M059J (cell line): ENCODE measurements around the gene GPSM3. TPM values are rescaled to one million over a fixed set of nuclear protein-coding genes. Genes with fewer than 3 reads are reported as not detected.
"Not testable (repeated sequence)": the region's sequence is repeated elsewhere in the genome, so short reads cannot be mapped to it uniquely, and the experiment has no call there.

ENCODE experiments used
- DNase-seq: peaks from one replicate; pipeline ENCODE4 v3.0.0-alpha.2; 2012; ENCODE audit warnings: low read depth
- total RNA-seq: library from RNA; depleted of rRNA; stranded (reverse); fragments of >200 nt; shearing (Covaris generic); gene quantifications from 2 replicates; pipeline ENCODE4 v1.2.3, GENCODE V29; 2014

GPSM3 gene
- total RNA-seq, 1 experiment from 2014 or later, result 12.9 TPM

DNA sequence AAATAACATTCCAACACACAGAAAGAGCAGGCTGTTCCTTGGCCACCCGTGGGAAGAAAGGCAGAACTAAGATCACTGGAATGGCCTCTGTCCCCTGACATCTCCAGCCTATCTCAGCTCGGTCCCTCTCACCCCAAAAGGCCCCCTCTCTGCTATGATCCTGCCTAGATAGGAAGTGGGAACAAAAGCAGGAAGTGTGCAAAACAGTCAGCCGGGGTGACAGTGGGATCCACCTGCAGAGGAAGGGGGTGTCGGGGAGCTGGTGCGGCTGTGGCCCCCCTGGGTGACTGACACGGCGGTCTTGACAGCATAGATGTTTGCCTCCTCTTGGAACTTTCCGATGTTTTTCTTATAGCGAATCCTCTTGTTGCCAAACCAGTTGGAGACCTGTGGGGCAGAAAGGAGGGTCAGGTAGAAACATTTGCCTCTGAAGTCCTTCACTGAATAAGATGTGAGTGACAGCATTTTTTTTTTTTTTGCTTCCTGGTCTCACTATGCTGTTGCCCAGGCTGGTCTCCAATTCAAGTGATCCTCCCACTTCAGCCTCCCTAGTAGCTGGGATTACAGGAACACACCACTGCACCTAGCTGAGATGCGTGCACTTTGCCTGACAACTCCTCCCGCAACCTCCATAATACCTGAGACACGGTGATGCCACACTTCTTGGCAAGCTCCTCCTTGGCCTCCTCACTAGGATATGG, 5.3 kb downstream of the GPSM3 start:
- DNase-seq, result no peak

DNA sequence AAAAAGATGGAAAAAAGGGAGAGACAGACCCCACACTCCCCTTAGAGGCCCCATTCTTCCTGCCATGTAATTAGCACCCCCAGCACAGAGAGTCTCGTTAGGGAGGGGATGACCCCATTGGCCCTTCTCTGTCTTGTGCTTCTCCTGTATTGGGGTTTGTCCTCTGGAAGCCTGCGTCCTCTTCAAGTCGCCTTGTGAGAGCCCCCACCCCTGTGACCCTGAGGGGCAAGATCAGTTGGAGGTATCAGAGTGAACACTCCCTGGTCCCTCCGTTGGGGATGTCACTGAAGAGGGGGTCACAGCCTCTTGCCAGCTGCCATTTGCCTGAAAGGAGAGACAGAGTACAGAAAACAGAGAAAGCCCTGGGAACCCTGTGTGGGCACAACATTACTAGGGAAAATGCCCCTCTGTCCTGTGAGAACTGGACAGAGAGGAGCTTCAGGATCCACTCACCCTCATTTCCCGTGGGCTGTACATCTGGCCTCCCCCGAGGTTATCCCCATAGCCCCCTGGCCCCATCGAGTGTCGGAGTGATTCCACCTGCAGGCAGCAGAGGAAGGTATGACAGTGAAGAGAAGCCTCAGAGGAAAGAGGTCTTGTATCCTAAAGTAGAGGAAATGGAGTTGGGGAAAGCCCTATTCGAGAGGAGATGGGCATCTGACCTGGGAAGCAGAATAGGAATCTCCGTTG, 6.1 kb downstream of the GPSM3 start:
- DNase-seq, result not testable (repeated sequence)

DNA sequence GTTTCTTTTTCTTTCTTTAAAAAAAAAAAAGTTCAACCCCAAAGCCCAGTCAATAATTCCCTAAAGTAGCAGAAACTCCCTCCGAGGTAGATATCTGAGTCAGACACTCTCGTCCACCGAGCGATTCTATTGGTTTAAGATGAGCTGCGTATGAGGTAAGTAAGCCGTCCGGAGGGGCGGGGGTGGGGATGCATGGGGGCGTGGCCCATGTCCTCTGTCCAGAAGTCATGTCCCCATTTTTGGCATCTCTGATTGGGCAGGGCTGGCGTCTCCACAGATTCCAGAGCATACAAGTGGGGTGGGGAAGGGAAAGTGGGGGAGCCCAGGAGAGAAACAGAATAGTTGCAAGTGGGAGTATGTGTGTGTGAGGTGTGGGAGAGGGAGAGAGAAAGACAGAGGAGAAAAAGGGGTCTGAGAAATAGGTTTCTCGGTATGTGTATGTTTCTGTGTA, 6.7 kb downstream of the GPSM3 start:
- peak; percentile 81 for DNase-seq

DNA sequence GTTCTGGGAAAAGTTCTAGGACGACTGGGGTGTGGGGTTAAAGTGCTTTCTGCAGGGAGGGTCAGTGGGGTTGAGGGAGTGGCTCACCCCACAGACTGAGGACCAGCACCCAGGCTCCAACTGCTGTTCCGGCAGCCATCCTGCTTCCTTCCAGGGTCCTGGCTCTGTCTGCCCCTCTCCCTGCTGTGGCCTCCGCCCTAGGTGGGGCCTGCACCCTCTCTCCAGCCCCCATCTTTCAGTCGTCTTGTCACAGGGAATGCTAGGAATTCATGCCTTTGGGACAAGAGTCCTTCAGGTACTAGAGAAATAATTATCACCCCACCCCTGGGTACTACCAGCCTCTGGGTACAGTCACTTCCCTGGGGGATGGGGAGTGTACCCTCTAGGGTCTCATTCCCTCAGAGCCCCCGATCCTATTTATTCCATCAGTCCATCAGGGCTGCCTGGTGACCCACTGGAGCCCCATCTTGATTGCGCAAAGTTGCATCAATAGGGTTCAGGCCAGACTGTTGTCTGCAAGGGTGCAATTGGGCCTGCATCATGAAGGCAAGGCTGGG, 8.3 kb downstream of the GPSM3 start, which contains the start of gene AGER:
TSS of gene AGER (minus strand) at position 170 of the 557 bp plus-strand sequence. CDS start at position 139, 31 bp downstream.
- no peak for DNase-seq

DNA sequence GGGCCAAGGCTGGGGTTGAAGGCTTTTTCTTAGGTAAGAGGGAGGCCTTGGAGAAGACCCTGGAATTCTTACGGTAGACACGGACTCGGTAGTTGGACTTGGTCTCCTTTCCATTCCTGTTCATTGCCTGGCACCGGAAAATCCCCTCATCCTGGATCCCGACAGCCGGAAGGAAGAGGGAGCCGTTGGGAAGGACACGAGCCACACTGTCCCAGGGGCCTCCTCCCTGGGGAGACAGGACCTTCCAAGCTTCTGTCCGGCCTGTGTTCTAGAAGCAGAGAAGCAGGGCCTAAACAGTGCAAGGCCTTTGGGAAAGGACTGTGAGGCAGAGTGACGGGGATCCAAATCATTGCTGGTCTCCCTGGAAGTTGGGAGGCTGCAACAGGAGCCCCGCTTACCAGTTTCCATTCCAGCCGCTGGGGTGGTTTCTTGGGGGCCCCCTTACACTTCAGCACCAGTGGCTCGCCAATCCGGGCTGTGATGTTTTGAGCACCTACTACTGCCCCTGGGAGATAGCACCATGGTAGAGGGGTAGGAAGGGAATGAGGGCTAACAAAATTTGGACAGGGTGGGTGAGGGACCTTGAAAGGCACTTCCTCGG, 8.9 kb downstream of the GPSM3 start:
- no peak for DNase-seq

DNA sequence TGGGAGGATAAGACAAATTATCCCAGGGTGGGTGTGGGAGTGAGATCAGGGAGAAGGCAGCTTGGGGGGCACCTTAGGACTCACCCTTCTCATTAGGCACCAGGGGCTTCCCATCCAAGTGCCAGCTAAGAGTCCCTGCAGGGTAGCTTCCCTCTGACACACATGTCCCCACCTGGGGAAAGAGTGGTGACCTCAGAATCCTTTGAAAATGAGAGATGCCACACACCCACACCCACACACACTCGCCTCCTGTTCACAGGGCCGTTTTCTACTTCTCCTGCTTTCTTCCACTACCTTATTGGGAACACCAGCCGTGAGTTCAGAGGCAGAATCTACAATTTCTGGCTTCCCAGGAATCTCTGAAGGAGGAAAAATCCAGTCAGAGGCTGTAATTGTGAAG, 9.4 kb downstream of the GPSM3 start:
- no peak for DNase-seq

DNA sequence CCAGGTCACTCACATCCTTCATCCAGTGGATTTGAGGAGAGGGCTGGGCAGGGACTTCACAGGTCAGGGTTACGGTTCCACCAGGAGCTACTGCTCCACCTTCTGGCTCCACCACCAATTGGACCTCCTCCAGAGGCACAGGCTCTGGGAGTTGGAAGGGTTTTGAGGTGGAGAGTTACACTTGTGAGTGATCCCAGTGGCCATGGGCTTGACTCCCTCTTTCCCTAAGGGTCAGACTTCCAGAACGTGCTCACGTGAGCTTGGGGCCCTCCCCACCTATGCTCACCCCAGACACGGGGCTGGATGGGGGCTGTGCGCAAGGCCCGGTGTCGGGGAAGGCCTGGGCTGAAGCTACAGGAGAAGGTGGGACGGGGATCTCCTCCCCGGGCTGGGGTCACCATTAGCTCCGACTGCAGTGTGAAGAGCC, 9.9 kb downstream of the GPSM3 start:
- no peak for DNase-seq

DNA sequence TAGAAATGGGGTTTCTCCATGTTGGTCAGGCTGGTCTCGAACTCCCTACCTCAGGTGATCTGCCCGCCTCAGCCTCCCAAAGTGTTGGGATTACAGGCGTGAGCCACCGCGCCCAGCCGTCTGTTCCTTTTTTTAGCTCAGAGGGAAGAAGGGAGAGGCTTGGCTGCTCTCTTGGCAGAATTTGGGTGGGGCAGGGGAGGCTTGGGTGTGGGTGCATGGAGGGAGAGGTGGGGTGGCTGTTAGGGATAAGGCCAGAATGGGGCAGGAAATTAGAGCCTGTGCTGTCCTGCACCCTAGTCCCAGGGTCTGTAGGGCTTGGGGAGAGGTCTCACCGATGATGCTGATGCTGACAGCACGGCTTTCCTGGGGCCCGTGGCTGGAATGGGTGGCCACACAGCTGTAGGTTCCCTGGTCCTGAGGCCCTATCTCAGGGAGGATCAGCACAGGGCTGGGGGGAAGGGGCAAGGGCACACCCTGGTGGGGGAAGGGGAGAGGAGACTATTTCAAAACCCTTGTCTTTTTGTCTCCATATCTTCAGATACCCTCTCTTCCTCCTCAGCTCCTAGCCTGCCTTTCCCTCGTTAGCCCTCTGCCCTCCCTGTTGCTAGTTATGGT, 10.4 kb downstream of the GPSM3 start:
- no peak for DNase-seq

DNA sequence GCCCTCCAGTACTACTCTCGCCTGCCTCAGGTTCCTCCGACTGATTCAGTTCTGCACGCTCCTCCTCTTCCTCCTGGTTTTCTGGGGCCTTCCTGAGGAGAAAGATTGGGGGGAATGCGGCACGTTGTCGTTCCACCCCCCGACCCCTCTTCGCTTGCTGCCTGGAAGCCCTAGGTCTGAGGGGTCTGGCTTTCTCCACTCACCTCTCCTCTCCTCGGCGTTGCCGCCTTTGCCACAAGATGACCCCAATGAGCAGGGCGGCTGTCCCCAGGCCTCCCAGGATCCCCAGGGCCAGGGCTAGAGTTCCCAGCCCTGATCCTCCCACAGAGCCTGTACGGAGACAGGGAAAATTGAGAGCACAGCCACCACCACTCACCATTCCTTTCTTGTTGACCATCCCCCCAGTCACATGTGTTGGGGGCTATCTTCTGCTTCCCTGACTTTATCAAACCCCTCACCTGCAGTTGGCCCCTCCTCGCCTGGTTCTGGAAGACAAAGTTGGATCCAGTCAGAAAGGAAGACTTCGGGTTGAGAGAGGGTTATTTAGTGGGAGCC, 11.2 kb downstream of the GPSM3 start:
- no peak for DNase-seq

DNA sequence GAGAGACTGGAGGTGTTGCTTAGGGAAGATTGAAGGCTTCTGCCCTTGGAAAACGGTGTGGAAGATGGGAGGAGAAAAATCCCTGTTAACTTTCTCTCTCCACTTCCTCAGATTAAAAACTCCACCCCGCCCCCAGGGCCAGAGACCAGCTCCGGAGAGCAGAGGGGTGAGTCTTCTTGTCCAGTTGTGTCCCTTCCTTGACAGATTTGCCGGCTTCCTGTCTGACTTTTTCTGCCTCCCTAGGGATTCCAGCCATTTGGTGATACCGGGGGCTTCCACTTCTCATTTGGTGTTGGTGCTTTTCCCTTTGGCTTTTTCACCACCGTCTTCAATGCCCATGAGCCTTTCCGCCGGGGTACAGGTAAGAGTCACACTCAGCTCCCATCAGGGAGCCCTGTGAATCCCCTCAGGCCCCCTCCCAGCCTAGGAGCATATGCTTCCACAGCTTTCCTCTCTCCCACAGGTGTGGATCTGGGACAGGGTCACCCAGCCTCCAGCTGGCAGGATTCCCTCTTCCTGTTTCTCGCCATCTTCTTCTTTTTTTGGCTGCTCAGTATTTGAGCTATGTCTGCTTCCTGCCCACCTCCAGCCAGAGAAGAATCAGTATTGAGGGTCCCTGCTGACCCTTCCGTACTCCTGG, 12.6 kb downstream of the GPSM3 start:
- no peak for DNase-seq

DNA sequence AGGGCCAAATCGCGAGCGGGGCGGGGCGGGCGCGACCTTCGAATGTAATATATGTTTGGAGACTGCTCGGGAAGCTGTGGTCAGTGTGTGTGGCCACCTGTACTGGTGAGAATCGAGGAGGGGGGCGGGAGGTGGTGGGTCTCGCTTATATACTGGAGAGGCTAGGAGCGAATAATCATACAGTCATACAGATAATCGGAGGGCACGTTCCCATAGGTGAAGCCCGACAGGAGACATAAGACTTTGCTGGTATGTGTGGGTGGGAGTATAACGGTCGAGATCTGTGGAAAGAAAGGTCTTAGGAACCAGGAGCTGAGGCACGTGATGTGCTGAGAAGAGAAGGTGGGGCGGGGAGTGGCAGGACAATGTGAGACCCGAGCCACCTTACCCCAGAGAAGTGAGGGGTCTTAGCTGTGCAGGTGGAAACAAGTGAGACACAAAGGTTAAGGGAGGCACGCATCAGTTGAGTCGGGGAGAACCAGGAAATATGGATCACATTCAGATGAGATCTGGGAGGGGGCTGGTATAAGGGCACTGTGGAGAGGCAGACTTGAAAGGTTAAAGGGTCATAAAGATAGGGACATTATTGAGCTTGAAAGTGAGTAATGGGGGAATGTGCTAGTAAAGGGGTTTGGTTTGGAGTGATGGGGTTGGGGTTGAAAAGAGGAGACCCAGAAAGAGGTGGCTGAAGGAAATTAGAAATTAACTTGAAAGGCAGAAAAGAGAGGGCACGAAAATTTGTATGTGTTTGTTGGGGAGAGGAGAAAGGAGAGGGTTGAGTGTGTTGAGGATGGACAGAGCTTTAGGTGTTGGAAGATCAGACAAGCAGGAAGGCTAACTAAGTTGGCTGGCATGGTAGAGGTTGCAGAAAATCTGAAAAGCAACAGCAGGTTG, 13.6 kb downstream of the GPSM3 start:
- DNase-seq, result peak; percentile 32

DNA sequence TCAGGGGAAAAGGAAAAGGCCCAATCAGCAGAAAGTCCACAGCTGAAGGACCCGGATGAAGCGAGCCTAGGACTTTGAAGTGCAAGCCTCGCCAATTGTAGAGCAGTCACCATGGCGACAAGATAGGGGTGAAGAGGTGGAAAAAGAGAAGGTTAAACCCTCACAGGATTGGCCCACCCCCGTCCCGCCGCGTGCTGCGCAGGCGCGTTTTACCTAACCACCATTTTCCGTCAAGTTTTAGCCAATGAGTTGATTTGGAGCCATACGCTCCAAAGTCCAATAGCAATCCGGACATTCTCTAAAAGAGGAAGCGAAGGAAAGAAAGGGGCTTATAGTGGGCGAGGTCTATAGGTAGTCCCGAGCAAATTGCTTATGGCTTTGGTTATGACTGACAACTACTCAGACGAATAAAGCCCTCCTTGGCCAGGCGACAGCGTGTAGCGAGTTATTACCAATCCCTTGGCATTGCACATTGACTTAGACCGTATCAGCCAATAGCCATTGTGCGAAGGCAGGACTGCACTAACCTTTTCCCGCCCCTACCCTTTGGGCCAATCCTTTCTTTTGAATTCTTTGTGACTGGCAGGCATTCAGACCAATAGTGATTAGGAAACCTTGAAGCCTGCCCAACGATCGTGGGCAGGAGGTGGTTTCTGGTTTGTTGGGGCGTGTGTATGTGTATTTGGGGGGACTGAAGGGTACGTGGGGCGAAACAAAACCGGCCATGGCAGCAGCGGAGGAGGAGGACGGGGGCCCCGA, 14.5 kb downstream of the GPSM3 start, which contains the start of gene RNF5:
TSS of gene RNF5 (plus strand) at position 618 of the 759 bp plus-strand sequence. CDS start at position 725, 107 bp downstream.
- DNase-seq, result peak; percentile 100

DNA sequence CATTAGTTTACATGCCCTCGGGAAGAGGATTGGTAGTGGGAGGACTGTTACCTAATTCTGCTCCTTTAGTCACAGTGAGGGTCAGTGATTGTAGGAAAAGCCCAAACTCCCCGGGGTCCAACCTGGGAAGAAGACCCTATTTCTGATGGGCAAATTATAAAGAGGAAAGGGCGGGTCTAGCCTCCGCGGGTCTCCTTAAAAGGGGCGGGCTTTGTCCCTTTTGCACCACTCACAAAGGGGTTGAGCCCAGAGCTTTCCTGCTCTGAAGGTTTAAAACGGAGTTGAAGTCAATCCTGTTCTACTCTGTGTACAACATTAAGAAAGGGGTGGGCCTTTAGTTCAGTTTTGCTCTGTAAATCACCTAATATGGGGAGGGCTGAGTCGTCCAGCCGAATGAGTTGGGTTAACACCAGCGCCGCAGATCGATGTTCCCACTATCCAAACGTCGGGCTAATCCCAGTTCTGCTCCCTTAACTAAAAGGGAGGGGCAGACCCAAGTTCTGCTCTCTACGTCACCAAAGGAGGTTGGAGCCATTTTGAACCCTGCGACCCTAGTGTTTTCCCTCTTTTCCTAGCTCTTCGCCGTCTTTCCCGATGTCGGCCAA, 15.2 kb downstream of the GPSM3 start:
- no peak for DNase-seq

DNA sequence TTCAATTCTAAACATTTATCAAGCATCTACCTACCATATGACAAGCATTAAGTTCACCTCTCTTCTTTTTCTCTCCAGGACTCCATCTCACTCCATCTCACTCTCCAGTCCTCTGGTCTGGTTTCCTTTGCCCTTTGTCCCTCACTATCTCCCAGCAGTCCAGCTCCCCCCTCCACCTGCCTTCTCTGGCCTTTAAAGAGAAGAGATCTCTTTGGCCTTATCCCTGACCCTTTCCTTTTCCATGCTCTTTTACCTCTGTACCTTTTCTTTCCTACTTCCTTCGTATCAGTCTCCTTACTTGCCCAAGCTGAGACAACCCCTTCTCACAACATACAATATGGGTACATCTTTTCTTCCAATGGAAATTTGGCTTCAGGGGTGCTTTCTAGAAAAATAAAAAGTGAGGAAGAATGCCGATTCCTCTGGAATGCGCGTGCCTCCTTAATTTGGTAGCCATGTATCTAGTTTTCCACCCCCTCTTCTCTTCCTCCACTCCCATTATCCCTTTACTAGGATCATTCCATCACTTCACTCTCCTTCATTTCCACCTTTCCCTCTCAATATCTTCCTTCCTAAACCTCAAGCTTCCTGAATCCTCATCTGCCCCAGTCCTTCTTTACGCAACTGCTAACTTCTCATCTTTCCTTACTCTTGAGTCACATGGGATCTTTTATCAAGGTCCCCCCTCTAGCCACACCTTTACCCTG, 15.8 kb downstream of the GPSM3 start:
- DNase-seq, result peak; percentile 83

DNA sequence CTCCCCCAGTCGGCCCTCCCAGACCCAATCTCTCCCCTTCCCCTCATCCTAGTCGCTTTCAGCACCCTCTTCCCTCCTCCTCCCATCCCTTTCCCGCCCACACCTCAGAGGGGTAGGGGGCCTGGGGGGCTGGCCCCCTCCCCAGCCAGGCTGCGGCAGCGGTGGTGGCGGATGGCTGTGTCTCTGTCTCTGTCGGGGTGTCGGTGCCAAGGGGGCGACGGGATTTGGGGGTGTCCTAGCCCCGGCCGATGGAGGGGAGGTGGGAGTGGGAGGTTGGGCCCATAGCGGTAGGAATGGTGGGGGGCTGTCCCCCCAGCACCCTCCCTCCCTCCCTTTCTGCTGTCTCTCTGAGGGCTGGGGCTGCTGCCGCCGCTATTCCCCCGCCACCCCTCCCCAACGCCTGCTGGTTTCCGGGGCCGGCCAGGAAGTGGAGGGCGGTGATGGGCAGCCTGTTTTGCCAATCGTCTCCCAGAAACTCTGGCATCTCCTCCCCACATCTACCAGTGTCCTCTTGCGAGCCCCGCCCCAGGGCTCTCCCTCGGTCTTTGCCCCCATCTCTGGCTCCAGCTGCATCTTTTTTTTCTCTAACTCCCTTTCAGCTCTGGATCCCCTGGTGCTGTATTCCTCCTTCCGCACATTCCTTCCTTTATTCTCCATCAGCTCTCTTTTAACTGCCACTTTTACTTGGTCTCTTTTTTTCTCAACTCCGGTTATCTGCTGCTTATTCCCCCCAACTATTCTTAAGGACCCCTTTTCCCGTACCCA, 16.6 kb downstream of the GPSM3 start, which contains the start of gene AGPAT1:
TSS of gene AGPAT1 (minus strand) at position 374 of the 765 bp plus-strand sequence. CDS start 4,588 bp downstream, outside the sequence.
- DNase-seq, result peak; percentile 97

DNA sequence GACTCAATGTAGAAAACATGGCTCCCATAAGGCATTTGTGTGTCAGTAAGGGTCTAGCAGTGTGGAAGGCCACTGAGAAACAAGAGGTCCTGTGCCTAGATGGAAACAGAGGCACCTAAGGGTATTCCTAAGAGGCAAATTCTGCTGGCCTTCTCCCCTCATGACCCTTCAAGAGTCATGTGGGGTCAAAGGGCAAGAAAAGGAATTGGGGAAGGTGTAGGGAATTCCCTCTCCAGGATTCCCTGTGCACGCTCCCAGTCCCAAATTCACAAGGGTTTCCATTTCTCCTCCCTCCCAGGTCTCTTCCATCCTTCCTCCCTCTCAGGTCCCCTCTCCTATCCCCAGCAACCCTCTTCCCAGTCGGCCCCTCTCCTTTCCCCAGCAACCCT, 17.1 kb downstream of the GPSM3 start:
- DNase-seq, result no peak

DNA sequence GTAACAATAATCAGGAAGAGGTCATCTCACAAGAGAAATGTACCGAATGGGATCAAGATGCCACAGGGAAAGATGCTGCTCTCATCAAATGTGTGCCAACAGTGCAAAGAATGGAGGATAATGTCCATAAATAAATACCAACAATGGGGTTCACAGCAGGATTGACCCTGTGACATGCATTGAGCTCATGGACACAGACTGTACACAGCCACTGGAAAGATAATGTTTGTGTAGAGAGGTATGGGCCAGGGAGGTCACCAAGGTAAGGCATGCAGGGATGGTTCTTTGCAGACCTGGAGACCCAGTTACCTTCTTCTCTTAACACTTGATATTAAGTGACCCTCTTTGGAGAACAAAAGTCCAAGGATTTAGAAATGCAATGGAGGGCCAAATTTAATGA, 18.0 kb downstream of the GPSM3 start:
- DNase-seq, result no peak
